ENCODE measurements around the gene KMO. TPM values are rescaled to one million over a fixed set of nuclear protein-coding genes. Genes with fewer than 3 reads are reported as not detected.

Gene KMO
- total and polyA plus RNA-seq, 7 donors: 0.27 to 5.4 (median 1.8) TPM

DNA sequence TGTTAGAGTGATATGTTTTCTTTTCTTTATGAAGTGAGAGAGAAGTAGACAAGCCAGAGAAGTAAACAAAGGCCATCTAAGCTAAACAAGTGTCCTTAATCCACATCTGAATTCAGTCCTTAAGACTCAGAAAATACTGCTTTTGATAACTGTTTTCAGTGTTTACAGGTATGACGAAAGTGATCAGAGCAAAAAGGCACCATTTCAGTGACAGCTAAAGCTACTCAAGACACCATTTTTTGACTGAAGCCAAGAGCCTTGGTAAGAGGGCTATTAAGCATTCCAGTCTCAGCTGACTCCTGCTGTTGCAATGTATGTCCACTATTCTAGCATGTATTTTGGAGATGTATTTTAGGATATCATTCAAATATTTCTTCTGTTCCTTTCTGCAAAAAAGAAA, 4.1 kb downstream of the KMO start:
- H3K4me1 ChIP-seq: no peaks in the 10 kb centered on the region
- no peak for TF ChIP-seq POLR2A (IDR thresholded peaks at IDR 0.05)
- TF ChIP-seq EP300 (IDR thresholded peaks at IDR 0.05): no peak
- TF ChIP-seq, protein P1, sequence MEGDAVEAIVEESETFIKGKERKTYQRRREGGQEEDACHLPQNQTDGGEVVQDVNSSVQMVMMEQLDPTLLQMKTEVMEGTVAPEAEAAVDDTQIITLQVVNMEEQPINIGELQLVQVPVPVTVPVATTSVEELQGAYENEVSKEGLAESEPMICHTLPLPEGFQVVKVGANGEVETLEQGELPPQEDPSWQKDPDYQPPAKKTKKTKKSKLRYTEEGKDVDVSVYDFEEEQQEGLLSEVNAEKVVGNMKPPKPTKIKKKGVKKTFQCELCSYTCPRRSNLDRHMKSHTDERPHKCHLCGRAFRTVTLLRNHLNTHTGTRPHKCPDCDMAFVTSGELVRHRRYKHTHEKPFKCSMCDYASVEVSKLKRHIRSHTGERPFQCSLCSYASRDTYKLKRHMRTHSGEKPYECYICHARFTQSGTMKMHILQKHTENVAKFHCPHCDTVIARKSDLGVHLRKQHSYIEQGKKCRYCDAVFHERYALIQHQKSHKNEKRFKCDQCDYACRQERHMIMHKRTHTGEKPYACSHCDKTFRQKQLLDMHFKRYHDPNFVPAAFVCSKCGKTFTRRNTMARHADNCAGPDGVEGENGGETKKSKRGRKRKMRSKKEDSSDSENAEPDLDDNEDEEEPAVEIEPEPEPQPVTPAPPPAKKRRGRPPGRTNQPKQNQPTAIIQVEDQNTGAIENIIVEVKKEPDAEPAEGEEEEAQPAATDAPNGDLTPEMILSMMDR (IDR thresholded peaks at IDR 0.05): no peak
- TF ChIP-seq POLR2AphosphoS5 (IDR thresholded peaks at IDR 0.05): no peak
- H3K9me3 ChIP-seq: no peaks in the 10 kb centered on the region
- DNase-seq: no peak
- no peak overlapping the region for H3K4me3 ChIP-seq
- no peaks in the 10 kb centered on the region for H3K36me3 ChIP-seq
- H3K27ac ChIP-seq: no peak overlapping the region
- WGBS, 2 donors: 80 to 85% methylated on average over 1 of the region's 1 CpG
- H3K27me3 ChIP-seq: no peaks in the 10 kb centered on the region
- intact Hi-C loops (cut with DNase I): no loop called here

- no peak overlapping the region for H3K4me3 ChIP-seq
- H3K27me3 ChIP-seq: no peaks in the 10 kb centered on the region
- H3K36me3 ChIP-seq: no peaks in the 10 kb centered on the region
- TF ChIP-seq EP300 (IDR thresholded peaks at IDR 0.05) (no peak), POLR2AphosphoS5 (IDR thresholded peaks at IDR 0.05) (no peak), POLR2A (IDR thresholded peaks at IDR 0.05) (no peak)
- TF ChIP-seq, protein P1 (IDR thresholded peaks at IDR 0.05): no peak
- 66 to 78% methylated on average over 2 of the region's 2 CpGs for WGBS, 2 donors
- H3K9me3 ChIP-seq: no peaks in the 10 kb centered on the region
- H3K4me1 ChIP-seq: no peaks in the 10 kb centered on the region
- DNase-seq: no peak
- intact Hi-C loops (cut with DNase I): no loop called here
- H3K27ac ChIP-seq: no peak overlapping the region
Observed at GRCh38 chr1:241536969-241537368, 4.8 kb downstream of the KMO start.

DNA sequence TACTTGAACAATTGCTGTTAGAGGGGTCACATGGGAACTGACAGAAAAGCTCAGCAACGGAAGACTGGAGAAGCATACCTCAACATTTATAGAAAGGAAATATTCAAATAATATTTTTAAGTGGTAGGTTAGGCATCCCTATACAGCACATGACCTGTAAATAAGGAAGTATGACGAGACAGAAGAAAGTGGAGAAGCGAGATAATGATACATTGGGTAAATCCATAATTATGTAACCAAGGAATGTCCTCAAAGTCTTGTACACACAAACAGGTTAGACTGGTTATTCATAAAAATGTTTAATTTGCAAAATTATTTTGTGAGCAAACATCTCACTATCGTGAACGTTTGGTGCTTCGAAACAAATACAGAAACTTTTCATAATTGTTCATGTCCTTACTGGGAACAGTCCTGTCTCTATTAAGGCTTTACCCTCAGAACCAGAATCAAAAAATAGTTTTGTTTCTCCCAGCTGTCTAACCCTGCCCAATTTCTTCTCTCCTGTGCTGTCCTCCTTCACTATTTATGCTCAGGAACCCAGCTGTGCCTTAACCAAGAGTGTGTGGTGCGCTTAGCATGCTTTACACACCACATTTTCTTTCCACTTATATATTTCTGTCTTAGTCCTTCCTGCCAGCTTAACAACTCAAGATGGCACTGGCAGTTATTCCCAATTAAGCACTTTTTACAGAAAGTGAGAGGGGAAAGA, 10.2 kb downstream of the KMO start:
- Histone ChIP-seq H3K4me1 (no peaks in the 10 kb centered on the region), H3K27me3 (no peaks in the 10 kb centered on the region), H3K9me3 (no peaks in the 10 kb centered on the region), H3K27ac (no peak overlapping the region), H3K36me3 (no peaks in the 10 kb centered on the region), H3K4me3 (no peak overlapping the region)
- TF ChIP-seq, protein P1 (IDR thresholded peaks at IDR 0.05): no peak
- TF ChIP-seq POLR2AphosphoS5 (IDR thresholded peaks at IDR 0.05): no peak
- no peak for TF ChIP-seq EP300 (IDR thresholded peaks at IDR 0.05)
- no peak for TF ChIP-seq POLR2A (IDR thresholded peaks at IDR 0.05)
- intact Hi-C loops (cut with DNase I): no loop called here
- no peak for DNase-seq
- WGBS, 2 donors: 49 to 65% methylated on average over 7 of the region's 7 CpGs

DNA sequence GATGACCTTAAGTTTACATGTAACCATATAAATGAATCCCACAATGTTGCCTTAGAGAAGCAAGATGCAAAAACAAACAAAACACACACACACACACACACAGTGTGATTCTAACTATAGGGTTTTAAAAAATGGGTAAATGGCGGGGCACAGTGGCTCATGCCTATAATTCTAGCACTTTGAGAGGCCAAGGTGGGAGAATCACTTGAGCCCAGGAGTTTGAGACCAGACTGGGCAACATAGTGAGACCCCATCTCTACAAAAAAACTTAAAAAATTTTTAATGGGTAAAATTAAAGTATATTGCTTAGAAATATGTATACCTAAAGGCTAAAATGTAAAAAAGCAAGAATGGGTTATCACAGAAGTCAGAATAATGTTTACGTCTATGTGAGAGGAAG, 15.8 kb downstream of the KMO start:
- Histone ChIP-seq H3K4me3 (no peak overlapping the region), H3K27me3 (no peaks in the 10 kb centered on the region), H3K9me3 (no peaks in the 10 kb centered on the region), H3K36me3 (no peaks in the 10 kb centered on the region), H3K4me1 (no peaks in the 10 kb centered on the region), H3K27ac (no peak overlapping the region)
- intact Hi-C loops (cut with DNase I): no loop called here
- no peak for DNase-seq
- WGBS, 2 donors: 46 to 81% methylated on average over 2 of the region's 2 CpGs
- TF ChIP-seq POLR2A (IDR thresholded peaks at IDR 0.05): no peak
- TF ChIP-seq, protein P1 (IDR thresholded peaks at IDR 0.05): no peak
- no peak for TF ChIP-seq EP300 (IDR thresholded peaks at IDR 0.05)
- no peak for TF ChIP-seq POLR2AphosphoS5 (IDR thresholded peaks at IDR 0.05)

GRCh38 chr1:241550318-241550717, 18.1 kb downstream of the KMO start:
- Histone ChIP-seq H3K36me3 (no peaks in the 10 kb centered on the region), H3K27me3 (no peaks in the 10 kb centered on the region), H3K4me3 (no peak overlapping the region), H3K9me3 (no peaks in the 10 kb centered on the region), H3K4me1 (no peaks in the 10 kb centered on the region), H3K27ac (no peak overlapping the region)
- DNase-seq: no peak
- WGBS, 2 donors: 76 to 91% methylated on average over 1 of the region's 1 CpG
- TF ChIP-seq POLR2A (IDR thresholded peaks at IDR 0.05): no peak
- TF ChIP-seq EP300 (IDR thresholded peaks at IDR 0.05): no peak
- no peak for TF ChIP-seq POLR2AphosphoS5 (IDR thresholded peaks at IDR 0.05)
- TF ChIP-seq, protein P1 (IDR thresholded peaks at IDR 0.05): no peak
- intact Hi-C loops (cut with DNase I): no loop called here
